ENCODE data around the gene JARID2. TPM values are rescaled to one million over a fixed set of nuclear protein-coding genes. Genes with fewer than 3 reads are reported as not detected.

Gene JARID2
- total RNA-seq, 1 experiment from 2014 or later = 23.6 TPM

GRCh38 chr6:15406452-15406851, 160.6 kb downstream of the JARID2 start:
- intact Hi-C loops (cut with micrococcal nuclease) = no loop called here
- Histone ChIP-seq H3K27ac (ENCODE audit: low read depth, low read length) (no peak overlapping the region), H3K9me2 (ENCODE audit: insufficient read depth) (no peaks in the 10 kb centered on the region), H3K4me1 (ENCODE audit: control insufficient read depth in 1 of 2, insufficient read depth in 2 of 2, low read length in 2 of 2) (peaks cover 6 to 7% of the 10 kb centered on the region in 2 experiments), H4K20me1 (ENCODE audit: insufficient read depth) (no peaks in the 10 kb centered on the region; the same call in 1 of the 2 replicates), H2AFZ (ENCODE audit: low read depth, low read length, poor library complexity, severe bottlenecking) (no peak overlapping the region), H3K27me3 (ENCODE audit: insufficient read depth, low read length) (no peaks in the 10 kb centered on the region), H3K9me3 (ENCODE audit: control insufficient read depth in 1 of 2, insufficient read depth in 1 of 2, low read depth in 1 of 2, low read length in 2 of 2) (no peaks in the 10 kb centered on the region), H3K9ac (ENCODE audit: low read length) (no peak overlapping the region), H3K36me3 (ENCODE audit: control insufficient read depth in 1 of 2, insufficient read depth in 2 of 2, low read length in 2 of 2) (no peaks in the 10 kb centered on the region), H3K4me3 (replicated peaks in 1 of 2; ENCODE audit: low read depth in 1 of 2, low read length in 2 of 2) (no peak overlapping the region), H3K79me2 (ENCODE audit: insufficient read depth, low read length) (peaks cover 68% of the 10 kb centered on the region), H3K4me2 (ENCODE audit: low read length) (no peak overlapping the region)
- DNase-seq (ENCODE audit: low read depth, low spot score) = no peak
- TF ChIP-seq EGR1 (IDR thresholded peaks at IDR 0.05; ENCODE audit: low read depth) = no peak
- TF ChIP-seq MAX (IDR thresholded peaks at IDR 0.05) = no peak
- no peak for ATAC-seq
- POLR2A ChIA-PET = no interaction called here
- CTCF ChIA-PET = no interaction called here
- BruUV-seq (replicated peaks) = no TSS peak
- RAD21 ChIA-PET (ENCODE audit: low non-redundant PET in 1 of 2, low total read pairs in 2 of 2, uncharacterized antibody in 2 of 2, unreplicated experiment in 2 of 2) = no interaction called here

- RAD21 ChIA-PET (ENCODE audit: low non-redundant PET in 1 of 2, low total read pairs in 2 of 2, uncharacterized antibody in 2 of 2, unreplicated experiment in 2 of 2) = no interaction called here
- Histone ChIP-seq H3K9ac (ENCODE audit: low read length) (no peak overlapping the region), H3K4me1 (ENCODE audit: control insufficient read depth in 1 of 2, insufficient read depth in 2 of 2, low read length in 2 of 2) (no peaks in the 10 kb centered on the region; a peak in 1 of 4 replicates), H3K9me3 (ENCODE audit: control insufficient read depth in 1 of 2, insufficient read depth in 1 of 2, low read depth in 1 of 2, low read length in 2 of 2) (no peaks in the 10 kb centered on the region), H3K4me2 (ENCODE audit: low read length) (no peak overlapping the region), H3K27me3 (ENCODE audit: insufficient read depth, low read length) (no peaks in the 10 kb centered on the region), H4K20me1 (ENCODE audit: insufficient read depth) (no peaks in the 10 kb centered on the region; the same call in 1 of the 2 replicates), H3K36me3 (ENCODE audit: control insufficient read depth in 1 of 2, insufficient read depth in 2 of 2, low read length in 2 of 2) (no peaks in the 10 kb centered on the region), H3K27ac (ENCODE audit: low read depth, low read length) (no peak overlapping the region), H3K79me2 (ENCODE audit: insufficient read depth, low read length) (peaks cover 52% of the 10 kb centered on the region), H2AFZ (ENCODE audit: low read depth, low read length, poor library complexity, severe bottlenecking) (no peak overlapping the region), H3K4me3 (replicated peaks in 1 of 2; ENCODE audit: low read depth in 1 of 2, low read length in 2 of 2) (no peak overlapping the region), H3K9me2 (ENCODE audit: insufficient read depth) (no peaks in the 10 kb centered on the region)
- CTCF ChIA-PET = no interaction called here
- no peak for DNase-seq (ENCODE audit: low read depth, low spot score)
- intact Hi-C loops (cut with micrococcal nuclease) = no loop called here
- POLR2A ChIA-PET = interaction anchor here (0.6 kb wide), 1 partner anchor 122 kb away, joined by 3 read pairs; no protein-coding TSS in a partner anchor
- BruUV-seq (replicated peaks) = no TSS peak
- no peak for ATAC-seq
- TF ChIP-seq SIN3A (IDR thresholded peaks at IDR 0.05; ENCODE audit: low read depth) (no peak), SP1 (IDR thresholded peaks at IDR 0.05; ENCODE audit: low read depth) (no peak), POLR2AphosphoS5 (IDR thresholded peaks at IDR 0.05; ENCODE audit: low read depth, low read length) (no peak), ELF1 (IDR thresholded peaks at IDR 0.05; ENCODE audit: borderline replicate concordance, low read depth) (no peak), YY1 (IDR thresholded peaks at IDR 0.05; ENCODE audit: extremely low read depth, insufficient replicate concordance, low read depth, low read length) (no peak), EZH2phosphoT487 (IDR thresholded peaks at IDR 0.05; ENCODE audit: borderline replicate concordance) (no peak), RAD21 (IDR thresholded peaks at IDR 0.05; ENCODE audit: low read depth) (no peak), EZH2 (IDR thresholded peaks at IDR 0.05) (no peak), TCF7L2 (IDR thresholded peaks at IDR 0.05; ENCODE audit: borderline replicate concordance, extremely low read depth, insufficient read depth, insufficient read length) (no peak), CEBPB (IDR thresholded peaks at IDR 0.05; ENCODE audit: low read depth) (no peak), SRF (IDR thresholded peaks at IDR 0.05; ENCODE audit: low read depth) (no peak), POLR2A (IDR thresholded peaks at IDR 0.05; ENCODE audit: borderline replicate concordance, extremely low read depth, insufficient read depth, insufficient read length) (no peak), EGR1 (IDR thresholded peaks at IDR 0.05; ENCODE audit: low read depth) (no peak), ZNF274 (IDR thresholded peaks at IDR 0.05; ENCODE audit: low read depth, low read length) (no peak), REST (IDR thresholded peaks at IDR 0.05; ENCODE audit: low read depth) (no peak), MAX (IDR thresholded peaks at IDR 0.05) (no peak)
Observed at GRCh38 chr6:15408008-15408407, 162.1 kb downstream of the JARID2 start.
